NCI-H345 treated with DMSO at 0.1 percent for 48 hours (cell line): ENCODE data around the gene RBBP8NL.

Experiments
- DNase-seq: peaks from one replicate; lab custom pipeline; 2025; ENCODE audit not compliant: unreplicated experiment; lab: John Stamatoyannopoulos, UW

The RBBP8NL gene

GRCh38 chr20:62363920-62364851 lies 63.2 kb downstream of the RBBP8NL start:
- no peak for DNase-seq

DNA sequence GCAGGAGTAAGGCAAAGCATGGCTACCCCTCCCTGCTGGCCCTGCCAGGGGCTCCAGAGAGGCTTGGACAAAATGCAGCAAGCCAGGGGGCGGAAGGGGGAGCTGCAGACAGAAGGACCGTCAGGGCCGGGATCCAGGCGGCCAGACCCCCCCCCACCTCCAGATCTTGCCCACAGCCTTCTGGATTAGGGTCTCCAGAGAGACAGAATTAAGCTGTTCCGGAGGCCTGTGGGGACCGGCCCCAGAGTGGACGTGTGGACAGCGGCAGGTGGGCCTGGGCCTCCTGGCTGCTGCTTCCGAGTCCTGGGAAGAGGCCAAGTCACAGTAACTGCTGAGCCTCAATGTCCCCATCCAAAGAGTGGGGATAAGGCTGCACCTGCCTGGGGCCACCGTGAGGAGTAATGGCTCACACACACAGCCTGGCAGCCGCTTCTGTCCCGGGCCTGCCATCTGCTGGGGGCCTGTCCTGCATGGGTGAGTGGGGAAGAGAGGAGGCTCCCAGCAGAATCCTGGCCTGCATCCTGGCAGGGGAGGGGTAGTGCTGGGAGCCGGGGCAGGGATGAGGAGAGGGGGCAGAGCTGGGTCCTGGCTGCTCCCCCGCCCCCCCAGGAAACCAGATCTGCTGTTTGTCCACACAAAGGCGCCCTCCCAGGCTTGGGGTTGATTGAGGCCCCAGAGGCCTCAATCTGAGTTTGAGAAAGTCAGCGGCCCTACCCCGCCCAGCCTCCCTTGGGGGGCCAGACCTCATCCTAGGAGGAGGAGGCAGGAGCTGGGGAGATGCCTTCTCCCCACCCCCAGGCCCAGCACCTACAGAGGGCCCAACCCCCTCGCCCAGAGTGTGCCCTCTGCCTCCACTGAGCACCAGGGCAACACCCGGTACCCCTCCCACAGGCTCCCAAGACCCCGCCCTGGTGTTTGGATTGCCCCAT lies 64.1 kb downstream of the RBBP8NL start:
- no peak for DNase-seq

DNA sequence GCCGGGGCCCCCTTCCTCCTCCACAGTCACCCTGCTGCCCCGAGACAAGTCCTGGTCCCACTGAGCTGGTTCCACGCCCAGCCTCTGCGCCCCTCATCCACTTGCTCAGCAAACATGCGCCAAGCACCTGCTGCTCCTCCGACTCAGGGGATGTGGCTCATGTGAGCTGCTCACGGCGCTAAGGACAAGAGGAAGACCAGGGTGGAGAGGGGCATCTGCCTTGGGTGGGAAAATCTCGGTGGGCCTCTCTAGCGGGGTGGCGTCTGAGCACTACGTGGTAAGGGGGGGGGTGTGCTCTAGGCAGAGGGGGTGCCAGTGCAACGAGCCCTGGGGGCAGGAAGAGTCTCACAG lies 64.8 kb downstream of the RBBP8NL start:
- DNase-seq, result no peak

DNA sequence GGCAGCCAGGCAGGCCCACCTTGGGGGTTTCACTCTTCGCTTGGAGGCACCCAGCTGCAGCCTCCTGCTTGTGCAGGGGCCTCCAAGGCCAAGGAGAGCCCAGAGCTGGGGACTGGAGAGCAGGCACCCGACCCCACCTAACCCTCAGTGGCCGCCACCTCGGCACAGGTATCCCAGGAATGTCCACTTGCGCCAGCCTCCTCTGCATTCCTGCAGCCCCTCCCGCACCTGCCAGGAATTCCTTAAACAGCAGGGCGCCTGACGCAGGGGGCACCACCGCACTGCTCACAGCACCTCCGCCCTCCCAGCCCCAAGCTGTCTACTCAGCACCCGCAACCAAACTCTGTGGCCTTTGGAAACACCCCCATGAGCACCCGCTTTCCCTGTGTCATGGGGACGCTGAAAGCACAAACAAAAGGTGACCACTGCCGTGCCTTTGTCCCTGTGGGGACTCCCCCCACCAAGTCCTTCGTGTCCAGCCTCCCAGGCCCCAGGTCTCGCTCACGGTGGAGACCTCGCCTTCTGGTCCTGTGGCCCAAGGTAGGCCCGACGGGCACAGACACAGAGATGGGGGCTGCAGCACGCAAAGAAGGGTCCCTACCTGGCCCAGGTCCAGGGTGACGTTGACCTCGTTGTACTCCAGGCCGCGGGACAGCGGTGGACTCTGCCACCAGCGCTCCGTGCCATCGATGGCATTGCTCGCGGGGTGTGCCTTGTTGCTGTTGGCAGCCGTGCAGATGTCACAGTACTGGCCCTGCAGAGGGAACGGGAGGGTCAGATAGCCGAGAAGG lies 65.3 kb downstream of the RBBP8NL start:
- no peak for DNase-seq

DNA sequence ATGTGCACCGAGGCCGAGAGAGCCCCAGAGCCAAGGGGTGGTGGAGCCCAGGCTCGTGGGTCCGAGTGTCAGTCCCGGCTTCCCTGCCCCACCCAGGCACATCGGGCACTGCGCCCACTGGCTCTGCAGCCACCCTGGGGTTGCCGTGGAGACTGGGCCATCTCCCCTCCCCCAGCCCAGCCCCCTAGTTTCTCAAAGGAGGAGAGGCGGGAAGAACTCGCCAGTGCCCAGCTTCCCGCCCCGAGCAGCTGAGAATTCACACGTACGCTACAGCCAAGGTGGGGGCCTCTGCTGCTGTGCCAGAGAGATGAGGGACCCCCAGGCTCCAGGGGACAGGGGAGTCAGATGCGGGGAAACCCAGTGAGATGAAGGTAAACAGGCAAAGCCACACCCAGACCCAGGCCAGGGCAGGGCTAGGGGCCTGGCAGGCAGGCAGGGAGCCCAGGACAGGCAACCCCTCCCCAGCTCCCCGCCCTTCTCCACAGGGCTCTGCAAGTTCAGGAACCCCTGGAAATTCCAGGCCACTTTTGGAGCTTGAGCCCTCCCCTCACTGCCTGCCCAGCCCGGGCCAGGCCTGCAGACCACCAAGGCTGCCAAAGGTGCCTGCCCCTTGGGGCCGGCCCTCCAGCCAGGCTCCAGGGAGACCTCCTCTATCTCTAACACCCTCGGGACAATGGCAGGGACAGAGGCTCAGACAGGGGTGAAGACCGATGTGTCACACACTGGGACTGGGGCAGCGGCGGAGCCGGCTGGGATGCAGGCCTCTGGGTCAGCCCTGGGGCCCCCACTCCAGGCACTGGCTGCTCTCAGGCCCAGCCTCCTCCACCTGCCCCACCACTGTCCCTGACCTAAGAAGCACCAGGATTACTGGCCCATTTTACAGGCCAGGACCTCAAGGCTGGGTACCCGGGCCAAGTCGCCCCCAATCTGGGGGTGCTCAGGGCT lies 66.2 kb downstream of the RBBP8NL start:
- DNase-seq, result no peak
